CD4-positive, alpha-beta memory T cell (primary cell): ENCODE data around the gene LHFPL5. TPM values are rescaled to one million over a fixed set of nuclear protein-coding genes. Genes with fewer than 3 reads are reported as not detected.
A peak's percentile ranks its signal among the peaks of the same experiment; 100 is the strongest.

Source experiments
- CTCF ChIA-PET: fragments of 350-600 bp; sonication (Branson Sonifier 250); formaldehyde crosslinking; loops from one replicate; lab custom pipeline; 2021; ENCODE audit warnings: inconsistent platforms; ENCODE audit not compliant: partially characterized antibody; lab: Charles Lee
- POLR2A ChIA-PET: fragments of 350-600 bp; sonication (Branson Sonifier 250); formaldehyde crosslinking; loops from one replicate; lab custom pipeline; 2021; ENCODE audit not compliant: partially characterized antibody; lab: Charles Lee
- DNase-seq, 5 donors: peaks; one replicate each; pipeline versions ENCODE4 v3.0.0 to v3.0.0-alpha.2; 2020 to 2022; ENCODE audit warnings: mixed read lengths in 1 of 5
- H3K27ac ChIP-seq: one replicate; pipeline ENCODE4 v1.7.0; 2013; ENCODE audit warnings: low read depth, low read length
- H3K27me3 ChIP-seq: 2 replicates; pipeline ENCODE4 v1.7.0; 2013; ENCODE audit warnings: mild to moderate bottlenecking, low read length, moderate library complexity; ENCODE audit not compliant: insufficient read depth
- H3K36me3 ChIP-seq: 2 replicates; pipeline ENCODE4 v1.7.0; 2013; ENCODE audit warnings: mild to moderate bottlenecking, low read length, moderate library complexity; ENCODE audit not compliant: insufficient read depth
- H3K4me1 ChIP-seq: 2 replicates; pipeline ENCODE4 v1.7.0; 2013; ENCODE audit warnings: mild to moderate bottlenecking, low read length, moderate library complexity; ENCODE audit not compliant: insufficient read depth
- H3K4me3 ChIP-seq, 2 donors: one replicate each; pipeline ENCODE4 v1.7.0; 2013; ENCODE audit warnings: low read length in 2 of 2, mild to moderate bottlenecking in 1 of 2
- H3K9me3 ChIP-seq, 2 donors: one replicate each; pipeline ENCODE4 v1.7.0; 2013; ENCODE audit warnings: low read length in 2 of 2, control low read depth in 1 of 2; ENCODE audit not compliant: control insufficient read depth in 1 of 2
- H3K27ac Mint-ChIP-seq, 7 donors: one replicate each; pipeline ENCODE4 v1.8.0; 2020 to 2021; ENCODE audit warnings: mixed read lengths in 7 of 7, mild to moderate bottlenecking in 6 of 7, inconsistent platforms in 3 of 7, moderate library complexity in 3 of 7
- H3K27me3 Mint-ChIP-seq, 2 donors: one replicate each; pipeline ENCODE4 v1.8.0; 2020 to 2021; ENCODE audit warnings: mixed read lengths in 2 of 2
- H3K36me3 Mint-ChIP-seq, 2 donors: one replicate each; pipeline ENCODE4 v1.8.0; 2020 to 2021; ENCODE audit warnings: mixed read lengths in 2 of 2, inconsistent platforms in 1 of 2, mild to moderate bottlenecking in 1 of 2
- H3K4me1 Mint-ChIP-seq, 4 donors: one replicate each; pipeline ENCODE4 v1.8.0; 2020 to 2021; ENCODE audit warnings: mixed read lengths in 4 of 4, mild to moderate bottlenecking in 1 of 4
- H3K4me3 Mint-ChIP-seq, 8 donors: one replicate each; pipeline ENCODE4 v1.8.0; 2020 to 2021; ENCODE audit warnings: mixed read lengths in 8 of 8, mild to moderate bottlenecking in 7 of 8, moderate library complexity in 6 of 8, inconsistent platforms in 3 of 8
- H3K9me3 Mint-ChIP-seq, 8 donors: one replicate each; pipeline ENCODE4 v1.8.0; 2020 to 2021; ENCODE audit warnings: mixed read lengths in 8 of 8, mild to moderate bottlenecking in 5 of 8, inconsistent platforms in 3 of 8, moderate library complexity in 1 of 8
- intact Hi-C: fragments of 100-400 bp; cut with micrococcal nuclease; formaldehyde crosslinking; loops from one replicate; pipeline ENCODE4 v1.15.1; 2023
- polyA plus RNA-seq, 2 donors: library from polyadenylated mRNA; unstranded; fragments of 300-500 nt; fragmentation: Illumina TruSeq; gene quantifications; one replicate each; pipeline ENCODE4 v1.2.3, GENCODE V29; 2021
- total RNA-seq, 2 experiments: library from RNA; stranded (reverse); gene quantifications; one replicate each; pipeline ENCODE4 v1.2.3, GENCODE V29; 2021

The LHFPL5 gene
- total and polyA plus RNA-seq, 4 experiments from 2014 or later: not detected

DNA sequence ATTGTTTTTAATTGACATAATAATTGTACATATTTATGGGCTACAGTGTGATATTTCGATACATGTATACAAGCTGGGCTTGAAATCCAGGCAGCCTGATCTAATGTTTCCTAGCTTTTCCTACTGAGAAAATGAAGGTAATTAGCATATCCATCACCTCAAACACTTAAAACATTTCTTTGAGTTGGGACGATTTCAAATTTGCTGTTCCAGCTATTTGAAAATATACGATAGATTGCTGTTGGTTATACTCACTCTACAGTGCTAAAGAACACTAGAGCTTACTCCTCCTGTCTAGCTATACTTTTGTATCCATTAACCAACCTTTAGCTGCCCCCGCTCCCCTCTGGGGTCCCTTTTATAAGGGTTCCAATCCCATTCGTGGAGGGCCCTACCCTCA is 4.7 kb downstream of the LHFPL5 start:
- POLR2A ChIA-PET: no interaction called here
- H3K9me3 Mint-ChIP-seq: peaks cover 0 to 4% (median 0%) of the 10 kb centered on the region in 8 donors
- CTCF ChIA-PET: no interaction called here

DNA sequence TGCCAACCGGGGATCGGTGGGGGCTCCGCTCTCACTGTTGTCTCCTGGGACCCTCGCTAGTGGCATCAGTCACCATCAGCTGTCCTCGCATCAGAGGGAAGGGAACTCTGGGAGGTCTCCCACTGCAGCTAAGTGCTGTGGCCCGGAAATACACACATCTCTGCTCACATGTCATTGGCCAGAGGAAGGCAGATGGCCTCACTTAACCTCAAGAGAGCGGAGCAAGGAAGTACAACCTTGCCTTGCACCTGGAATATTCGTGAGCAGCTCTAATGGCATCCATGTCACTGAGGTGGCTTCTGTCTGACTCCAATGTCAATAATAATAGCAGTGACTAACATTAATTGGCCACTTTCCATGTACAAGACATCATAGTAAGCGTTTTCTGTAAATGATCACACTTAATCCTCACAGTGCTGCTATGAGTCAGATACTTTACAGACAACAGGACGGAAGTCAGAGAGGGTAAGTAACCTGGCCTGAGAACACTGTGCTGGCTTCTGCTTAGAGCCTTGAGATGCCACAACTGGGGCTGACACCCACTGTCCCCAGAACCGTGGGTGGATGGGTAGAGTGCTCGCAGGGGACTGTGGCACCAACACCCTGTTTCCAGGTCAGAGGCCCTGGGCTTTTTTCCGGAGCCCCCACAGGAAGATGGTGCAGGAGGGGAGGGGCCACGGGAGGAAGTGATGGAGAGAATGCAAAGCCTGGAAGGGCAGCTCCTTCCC is 6.0 kb downstream of the LHFPL5 start:
- intact Hi-C loops: no loop called here
- no peak for DNase-seq
- H3K4me1 Mint-ChIP-seq: peaks cover 0 to 8% (median under 1%) of the 10 kb centered on the region in 4 donors
- no peaks in the 10 kb centered on the region for H3K27me3 ChIP-seq
- H3K4me1 ChIP-seq: no peaks in the 10 kb centered on the region
- H3K27me3 Mint-ChIP-seq: peaks cover 12 to 17% of the 10 kb centered on the region in 2 donors
- peaks cover 0 to 6% (median 0%) of the 10 kb centered on the region in 8 donors for H3K9me3 Mint-ChIP-seq
- CTCF ChIA-PET: no interaction called here
- no peaks in the 10 kb centered on the region for H3K36me3 Mint-ChIP-seq
- H3K36me3 ChIP-seq: no peaks in the 10 kb centered on the region
- H3K27ac ChIP-seq: no peak overlapping the region
- no peak overlapping the region for H3K27ac Mint-ChIP-seq
- no peaks in the 10 kb centered on the region for H3K9me3 ChIP-seq
- POLR2A ChIA-PET: no interaction called here
- peak overlapping the region in 1 of 8 donors; percentile 60 for H3K4me3 Mint-ChIP-seq
- H3K4me3 ChIP-seq: no peak overlapping the region

More for the DNA sequence above, 4.7 kb downstream of the LHFPL5 start:
- intact Hi-C loops: no loop called here
- Mint-ChIP-seq H3K27me3 (peaks cover 18 to 19% of the 10 kb centered on the region in 2 donors), H3K4me3 (no peak overlapping the region), H3K4me1 (peaks cover 0 to 17% (median 1%) of the 10 kb centered on the region in 4 donors), H3K36me3 (no peaks in the 10 kb centered on the region), H3K27ac (no peak overlapping the region)
- no peak for DNase-seq
- Histone ChIP-seq H3K4me1 (no peaks in the 10 kb centered on the region), H3K4me3 (no peak overlapping the region), H3K9me3 (no peaks in the 10 kb centered on the region), H3K27ac (no peak overlapping the region), H3K36me3 (no peaks in the 10 kb centered on the region), H3K27me3 (no peaks in the 10 kb centered on the region)

DNA sequence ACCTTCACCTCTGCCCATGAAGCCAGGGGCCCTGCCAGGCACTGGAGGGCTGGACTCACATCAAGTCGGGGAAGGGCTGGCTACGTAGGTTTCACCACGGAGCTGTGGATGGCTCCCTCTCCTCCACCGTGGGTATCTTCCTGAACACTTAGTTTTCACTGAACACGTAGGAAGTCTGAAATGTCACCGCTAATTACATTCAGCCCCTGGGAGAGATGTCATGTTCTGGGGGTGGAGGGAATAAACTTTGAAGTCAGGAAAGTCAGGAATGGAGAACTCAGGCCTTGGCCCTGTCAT is 6.5 kb downstream of the LHFPL5 start:
- Mint-ChIP-seq H3K36me3 (no peaks in the 10 kb centered on the region), H3K27me3 (peaks cover 7 to 13% of the 10 kb centered on the region in 2 donors), H3K4me3 (no peak overlapping the region), H3K27ac (no peak overlapping the region), H3K9me3 (peaks cover 0 to 8% (median under 1%) of the 10 kb centered on the region in 8 donors), H3K4me1 (peaks cover 0 to 8% (median under 1%) of the 10 kb centered on the region in 4 donors)
- Histone ChIP-seq H3K4me1 (no peaks in the 10 kb centered on the region), H3K27ac (no peak overlapping the region), H3K36me3 (no peaks in the 10 kb centered on the region), H3K27me3 (no peaks in the 10 kb centered on the region), H3K4me3 (no peak overlapping the region), H3K9me3 (no peaks in the 10 kb centered on the region)
- ChIA-PET POLR2A (no interaction called here), CTCF (no interaction called here)
- DNase-seq: no peak
- intact Hi-C loops: no loop called here

- peaks cover 1 to 6% of the 10 kb centered on the region in 2 donors for H3K27me3 Mint-ChIP-seq
- no peak overlapping the region for H3K27ac Mint-ChIP-seq
- no peak overlapping the region for H3K4me3 Mint-ChIP-seq
- H3K36me3 Mint-ChIP-seq: no peaks in the 10 kb centered on the region
- peaks cover 0 to 18% (median 9%) of the 10 kb centered on the region in 8 donors for H3K9me3 Mint-ChIP-seq
- CTCF ChIA-PET: no interaction called here
- Histone ChIP-seq H3K4me3 (no peak overlapping the region), H3K27me3 (no peaks in the 10 kb centered on the region), H3K4me1 (no peaks in the 10 kb centered on the region), H3K9me3 (no peaks in the 10 kb centered on the region), H3K36me3 (no peaks in the 10 kb centered on the region), H3K27ac (no peak overlapping the region)
- DNase-seq: no peak
- H3K4me1 Mint-ChIP-seq: no peaks in the 10 kb centered on the region
- POLR2A ChIA-PET: interaction anchor here (0.6 kb wide), 1 partner anchor 394 kb away, joined by 3 read pairs; no protein-coding TSS in a partner anchor
- intact Hi-C loops: no loop called here
Observed at GRCh38 chr6:35817515-35817914, 12.4 kb downstream of the LHFPL5 start.

- Histone ChIP-seq H3K4me1 (no peaks in the 10 kb centered on the region), H3K4me3 (no peak overlapping the region), H3K27ac (no peak overlapping the region), H3K36me3 (no peaks in the 10 kb centered on the region), H3K9me3 (no peaks in the 10 kb centered on the region), H3K27me3 (no peaks in the 10 kb centered on the region)
- ChIA-PET CTCF (no interaction called here), POLR2A (no interaction called here)
- DNase-seq: no peak
- no peak overlapping the region for H3K4me3 Mint-ChIP-seq
- no peaks in the 10 kb centered on the region for H3K36me3 Mint-ChIP-seq
- no peak overlapping the region for H3K27ac Mint-ChIP-seq
- intact Hi-C loops: no loop called here
- H3K4me1 Mint-ChIP-seq: no peaks in the 10 kb centered on the region
- H3K27me3 Mint-ChIP-seq: peaks cover 2 to 6% of the 10 kb centered on the region in 2 donors
- peaks cover 0 to under 1% (median 0%) of the 10 kb centered on the region in 8 donors for H3K9me3 Mint-ChIP-seq
Observed at GRCh38 chr6:35823601-35824000, 18.4 kb downstream of the LHFPL5 start.

DNA sequence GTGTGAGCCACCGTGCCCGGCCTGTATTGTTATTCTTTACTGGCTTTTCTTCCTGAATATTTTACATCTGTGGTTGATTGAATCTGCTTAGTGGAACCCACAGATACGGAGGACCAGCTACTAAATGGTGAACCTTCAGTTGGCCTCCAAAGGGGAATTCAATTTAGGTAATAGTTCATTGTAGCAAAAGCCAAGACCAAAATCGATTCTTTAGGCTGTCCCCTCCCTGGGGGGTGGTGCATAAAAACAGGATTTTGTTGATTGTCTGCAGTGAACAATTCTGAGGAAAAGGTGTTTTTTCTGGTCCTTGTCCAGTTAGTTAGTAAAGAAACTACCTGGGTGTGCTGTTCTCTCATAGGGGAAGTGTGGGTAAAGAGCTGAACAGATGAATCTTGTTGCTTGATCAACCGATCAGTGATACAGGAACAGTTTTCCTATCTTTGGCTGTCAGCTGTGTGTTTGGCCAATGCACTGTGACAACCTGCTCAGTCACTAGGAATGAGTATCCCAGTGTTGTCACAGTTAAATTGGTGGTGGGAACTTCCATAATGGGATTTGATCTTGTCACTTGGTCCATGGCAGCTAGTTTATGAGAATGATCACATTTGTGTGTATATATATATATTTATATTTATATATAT is 19.5 kb downstream of the LHFPL5 start:
- Histone ChIP-seq H3K27me3 (no peaks in the 10 kb centered on the region), H3K9me3 (no peaks in the 10 kb centered on the region), H3K27ac (no peak overlapping the region), H3K4me1 (no peaks in the 10 kb centered on the region), H3K36me3 (no peaks in the 10 kb centered on the region), H3K4me3 (no peak overlapping the region)
- peaks cover 0 to 6% (median 0%) of the 10 kb centered on the region in 8 donors for H3K9me3 Mint-ChIP-seq
- no peaks in the 10 kb centered on the region for H3K4me1 Mint-ChIP-seq
- H3K27me3 Mint-ChIP-seq: peaks cover 2% of the 10 kb centered on the region in 2 donors
- no peak for DNase-seq
- CTCF ChIA-PET: no interaction called here
- no peaks in the 10 kb centered on the region for H3K36me3 Mint-ChIP-seq
- H3K4me3 Mint-ChIP-seq: no peak overlapping the region
- POLR2A ChIA-PET: no interaction called here
- H3K27ac Mint-ChIP-seq: no peak overlapping the region
- intact Hi-C loops: no loop called here

- intact Hi-C loops: no loop called here
Observed at GRCh38 chr6:35829306-35829705, 24.2 kb downstream of the LHFPL5 start.

More at GRCh38 chr6:35829306-35829705, 24.2 kb downstream of the LHFPL5 start:
- peaks cover 5 to 12% of the 10 kb centered on the region in 2 donors for H3K36me3 Mint-ChIP-seq
- Histone ChIP-seq H3K9me3 (no peaks in the 10 kb centered on the region), H3K36me3 (peaks cover 4% of the 10 kb centered on the region), H3K4me1 (no peaks in the 10 kb centered on the region), H3K27me3 (no peaks in the 10 kb centered on the region), H3K4me3 (no peak overlapping the region), H3K27ac (no peak overlapping the region)
- DNase-seq: no peak
- peaks cover 2% of the 10 kb centered on the region in 2 donors for H3K27me3 Mint-ChIP-seq
- CTCF ChIA-PET: no interaction called here
- no peak overlapping the region for H3K4me3 Mint-ChIP-seq
- no peaks in the 10 kb centered on the region for H3K4me1 Mint-ChIP-seq
- POLR2A ChIA-PET: no interaction called here
- H3K27ac Mint-ChIP-seq: no peak overlapping the region
- H3K9me3 Mint-ChIP-seq: peaks cover 0 to 6% (median 0%) of the 10 kb centered on the region in 8 donors
